ENCODE data around the gene RAB40B.
"Not testable (repeated sequence)": the region's sequence is repeated elsewhere in the genome, so short reads cannot be mapped to it uniquely, and the experiment has no call there.

Gene RAB40B

GRCh38 chr17:82698065-82698973 lies at the start of gene RAB40B:
TSS of gene RAB40B (minus strand) at chr17:82698698. CDS start at chr17:82698596, 102 bp downstream.
- FAIRE-seq: no peak

GRCh38 chr17:82745524-82745923 lies 47.0 kb upstream of the RAB40B start:
- FAIRE-seq: no peak

- not testable (repeated sequence) for FAIRE-seq
Measured at GRCh38 chr17:82744736-82745135, 46.2 kb upstream of the RAB40B start.

- no peak for FAIRE-seq
Measured at GRCh38 chr17:82743344-82744219, 45.1 kb upstream of the RAB40B start.

- no peak for FAIRE-seq
Measured at GRCh38 chr17:82740906-82741759, 42.6 kb upstream of the RAB40B start.

- FAIRE-seq: no peak
Measured at GRCh38 chr17:82737967-82738877, 39.7 kb upstream of the RAB40B start.

GRCh38 chr17:82736511-82737185 lies 38.1 kb upstream of the RAB40B start:
- no peak for FAIRE-seq

- no peak for FAIRE-seq
Measured at GRCh38 chr17:82734987-82735866, 36.7 kb upstream of the RAB40B start, which contains the start of gene FN3K. TSS of gene FN3K (plus strand) at chr17:82735615. CDS start at chr17:82735637, 22 bp downstream.

GRCh38 chr17:82732118-82732743 lies 33.7 kb upstream of the RAB40B start:
- no peak for FAIRE-seq

- no peak for FAIRE-seq
Measured at GRCh38 chr17:82729479-82730260, 31.2 kb upstream of the RAB40B start.

GRCh38 chr17:82726427-82726826 lies 27.9 kb upstream of the RAB40B start:
- no peak for FAIRE-seq

GRCh38 chr17:82723169-82723807 lies 24.8 kb upstream of the RAB40B start:
- no peak for FAIRE-seq

- FAIRE-seq: no peak
Measured at GRCh38 chr17:82722341-82723013, 24.0 kb upstream of the RAB40B start.

- no peak for FAIRE-seq
Measured at GRCh38 chr17:82720204-82720603, 21.7 kb upstream of the RAB40B start.

GRCh38 chr17:82718986-82719685 lies 20.6 kb upstream of the RAB40B start:
- no peak for FAIRE-seq

- FAIRE-seq: no peak
Measured at GRCh38 chr17:82716203-82717010, 17.9 kb upstream of the RAB40B start, which contains the start of gene FN3KRP. TSS of gene FN3KRP (plus strand) at chr17:82716706. CDS start at chr17:82716756, 50 bp downstream.

All from A204.1 (cell line).